Endothelial cell (in vitro differentiated cells): ENCODE results near the gene TBX15. TPM values are rescaled to one million over a fixed set of nuclear protein-coding genes. Genes with fewer than 3 reads are reported as not detected.
A peak's percentile ranks its signal among the peaks of the same experiment; 100 is the strongest.

Experiments
- DNase-seq: peaks from one replicate; pipeline ENCODE4 v3.0.0; 2021; ENCODE audit warnings: low spot score
- H3K27ac Mint-ChIP-seq: one replicate; pipeline ENCODE4 v1.8.0; 2021; ENCODE audit warnings: mixed read lengths, inconsistent platforms; ENCODE audit not compliant: unreplicated experiment
- H3K27me3 Mint-ChIP-seq: one replicate; pipeline ENCODE4 v1.8.0; 2021; ENCODE audit warnings: mild to moderate bottlenecking, moderate library complexity, mixed read lengths, inconsistent platforms; ENCODE audit not compliant: unreplicated experiment
- H3K36me3 Mint-ChIP-seq: one replicate; pipeline ENCODE4 v1.8.0; 2021; ENCODE audit warnings: mild to moderate bottlenecking, low read depth, mixed read lengths, inconsistent platforms; ENCODE audit not compliant: unreplicated experiment
- H3K4me1 Mint-ChIP-seq: one replicate; pipeline ENCODE4 v1.8.0; 2021; ENCODE audit warnings: mild to moderate bottlenecking, mixed read lengths, inconsistent platforms; ENCODE audit not compliant: unreplicated experiment
- H3K4me3 Mint-ChIP-seq: one replicate; pipeline ENCODE4 v1.8.0; 2021; ENCODE audit warnings: mild to moderate bottlenecking, mixed read lengths, inconsistent platforms; ENCODE audit not compliant: unreplicated experiment
- H3K9me3 Mint-ChIP-seq: one replicate; pipeline ENCODE4 v1.8.0; 2021; ENCODE audit warnings: mixed read lengths, inconsistent platforms; ENCODE audit not compliant: unreplicated experiment
- CTCF ChIP-seq: fragments of 200-600 bp; sonication (generic); IDR thresholded peaks from one replicate; pipeline ENCODE4 v1.5.0; 2021; ENCODE audit warnings: antibody characterized with exemption; ENCODE audit not compliant: unreplicated experiment
- total RNA-seq: library from RNA; stranded (reverse); fragmentation: NEBNext Ultra II Directional; extraction: Animal tissue kit (Norgen Biotek cat#: 25700); gene quantifications from one replicate; pipeline ENCODE4 v1.2.1, GENCODE V29; 2021; ENCODE audit not compliant: unreplicated experiment

TBX15 gene
- total RNA-seq, 1 donor from 2014 or later, result 38.0 TPM

GRCh38 chr1:119015547-119015946, 27.4 kb upstream of the TBX15 start:
- no peak overlapping the region for H3K4me3 Mint-ChIP-seq
- no peaks in the 10 kb centered on the region for H3K4me1 Mint-ChIP-seq
- peaks cover 16% of the 10 kb centered on the region for H3K36me3 Mint-ChIP-seq
- TF ChIP-seq CTCF, result no peak
- DNase-seq, result no peak
- peaks cover 7% of the 10 kb centered on the region for H3K9me3 Mint-ChIP-seq
- H3K27ac Mint-ChIP-seq, result no peak overlapping the region
- H3K27me3 Mint-ChIP-seq, result peaks cover 3% of the 10 kb centered on the region

- H3K9me3 Mint-ChIP-seq, result no peaks in the 10 kb centered on the region
- no peak overlapping the region for H3K4me3 Mint-ChIP-seq
- H3K27me3 Mint-ChIP-seq, result peaks cover 4% of the 10 kb centered on the region
- no peak overlapping the region for H3K27ac Mint-ChIP-seq
- no peak for DNase-seq
- H3K4me1 Mint-ChIP-seq, result peaks cover 10% of the 10 kb centered on the region
- TF ChIP-seq CTCF, result no peak
- no peaks in the 10 kb centered on the region for H3K36me3 Mint-ChIP-seq
Observed at GRCh38 chr1:119012383-119012782, 24.2 kb upstream of the TBX15 start.

GRCh38 chr1:119011706-119012105, 23.6 kb upstream of the TBX15 start:
- Mint-ChIP-seq H3K27ac (no peak overlapping the region), H3K4me1 (peaks cover 10% of the 10 kb centered on the region), H3K36me3 (no peaks in the 10 kb centered on the region), H3K27me3 (peaks cover 4% of the 10 kb centered on the region), H3K9me3 (no peaks in the 10 kb centered on the region), H3K4me3 (no peak overlapping the region)
- no peak for DNase-seq
- TF ChIP-seq CTCF, result no peak

GRCh38 chr1:119011116-119011515, 23.0 kb upstream of the TBX15 start:
- DNase-seq, result no peak
- peaks cover 14% of the 10 kb centered on the region for H3K4me1 Mint-ChIP-seq
- no peak overlapping the region for H3K4me3 Mint-ChIP-seq
- no peak overlapping the region for H3K27ac Mint-ChIP-seq
- no peaks in the 10 kb centered on the region for H3K36me3 Mint-ChIP-seq
- TF ChIP-seq CTCF, result no peak
- H3K27me3 Mint-ChIP-seq, result peaks cover 7% of the 10 kb centered on the region
- no peaks in the 10 kb centered on the region for H3K9me3 Mint-ChIP-seq

- TF ChIP-seq CTCF, result no peak
- H3K27ac Mint-ChIP-seq, result peak overlapping the region; percentile 38
- H3K27me3 Mint-ChIP-seq, result peaks cover 14% of the 10 kb centered on the region
- H3K4me1 Mint-ChIP-seq, result peaks cover 19% of the 10 kb centered on the region
- H3K36me3 Mint-ChIP-seq, result peaks cover 4% of the 10 kb centered on the region
- H3K9me3 Mint-ChIP-seq, result no peaks in the 10 kb centered on the region
- no peak overlapping the region for H3K4me3 Mint-ChIP-seq
- DNase-seq, result no peak
Observed at GRCh38 chr1:119010201-119010600, 22.1 kb upstream of the TBX15 start.
